ENCODE measurements around the gene GALNT11. TPM values are rescaled to one million over a fixed set of nuclear protein-coding genes. Genes with fewer than 3 reads are reported as not detected.

Gene GALNT11
- total and polyA plus RNA-seq, 11 donors, result 10.6 to 28.8 (median 22.0) TPM

- ATAC-seq (peak in 1 of 4 donors; percentile 45), DNase-seq (no peak)
- 78 to 88% (median 82%) methylated on average over 8 of the region's 8 CpGs for WGBS, 4 donors
- Histone ChIP-seq H3K27ac (no peak overlapping the region), H3K36me3 (no peaks in the 10 kb centered on the region), H3K4me3 (no peak overlapping the region), H3K4me1 (peaks cover 0 to 34% (median 10%) of the 10 kb centered on the region in 12 donors), H3K27me3 (no peaks in the 10 kb centered on the region), H3K9me3 (no peaks in the 10 kb centered on the region)
- intact Hi-C loops (cut with DNase I), result no loop called here
- no peak for TF ChIP-seq POLR2A (IDR thresholded peaks at IDR 0.05)
- TF ChIP-seq, protein P1, sequence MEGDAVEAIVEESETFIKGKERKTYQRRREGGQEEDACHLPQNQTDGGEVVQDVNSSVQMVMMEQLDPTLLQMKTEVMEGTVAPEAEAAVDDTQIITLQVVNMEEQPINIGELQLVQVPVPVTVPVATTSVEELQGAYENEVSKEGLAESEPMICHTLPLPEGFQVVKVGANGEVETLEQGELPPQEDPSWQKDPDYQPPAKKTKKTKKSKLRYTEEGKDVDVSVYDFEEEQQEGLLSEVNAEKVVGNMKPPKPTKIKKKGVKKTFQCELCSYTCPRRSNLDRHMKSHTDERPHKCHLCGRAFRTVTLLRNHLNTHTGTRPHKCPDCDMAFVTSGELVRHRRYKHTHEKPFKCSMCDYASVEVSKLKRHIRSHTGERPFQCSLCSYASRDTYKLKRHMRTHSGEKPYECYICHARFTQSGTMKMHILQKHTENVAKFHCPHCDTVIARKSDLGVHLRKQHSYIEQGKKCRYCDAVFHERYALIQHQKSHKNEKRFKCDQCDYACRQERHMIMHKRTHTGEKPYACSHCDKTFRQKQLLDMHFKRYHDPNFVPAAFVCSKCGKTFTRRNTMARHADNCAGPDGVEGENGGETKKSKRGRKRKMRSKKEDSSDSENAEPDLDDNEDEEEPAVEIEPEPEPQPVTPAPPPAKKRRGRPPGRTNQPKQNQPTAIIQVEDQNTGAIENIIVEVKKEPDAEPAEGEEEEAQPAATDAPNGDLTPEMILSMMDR (IDR thresholded peaks at IDR 0.05), result peak in 7 of 12 donors; percentile 22 to 46 (median 35)
These were observed 50.9 kb downstream of the GALNT11 start for GRCh38 chr7:152076324-152076821.

- Histone ChIP-seq H3K9me3 (no peaks in the 10 kb centered on the region), H3K4me3 (no peak overlapping the region), H3K36me3 (no peaks in the 10 kb centered on the region), H3K4me1 (peaks cover 0 to 29% (median 10%) of the 10 kb centered on the region in 12 donors), H3K27me3 (no peaks in the 10 kb centered on the region), H3K27ac (no peak overlapping the region)
- ATAC-seq (peak; percentile 44 to 56 (median 50)), DNase-seq (peak in 1 of 5 donors; percentile 36)
- intact Hi-C loops (cut with DNase I), result no loop called here
- TF ChIP-seq, protein P1 (IDR thresholded peaks at IDR 0.05), result no peak
- TF ChIP-seq POLR2A (IDR thresholded peaks at IDR 0.05), result no peak
- 84 to 90% (median 87%) methylated on average over 8 of the region's 8 CpGs for WGBS, 4 donors
These were observed 51.8 kb downstream of the GALNT11 start for GRCh38 chr7:152076940-152077933.

GRCh38 chr7:152078025-152078424, 52.6 kb downstream of the GALNT11 start:
- Histone ChIP-seq H3K27me3 (no peaks in the 10 kb centered on the region), H3K27ac (no peak overlapping the region), H3K4me3 (no peak overlapping the region), H3K9me3 (no peaks in the 10 kb centered on the region), H3K36me3 (no peaks in the 10 kb centered on the region), H3K4me1 (peaks cover 0 to 22% (median 13%) of the 10 kb centered on the region in 12 donors)
- ATAC-seq (no peak), DNase-seq (no peak)
- intact Hi-C loops (cut with DNase I), result no loop called here
- TF ChIP-seq, protein P1 (IDR thresholded peaks at IDR 0.05), result no peak
- TF ChIP-seq POLR2A (IDR thresholded peaks at IDR 0.05), result no peak
- 79 to 90% (median 87%) methylated on average over 6 of the region's 6 CpGs for WGBS, 4 donors

- WGBS, 4 donors, result 80 to 84% (median 81%) methylated on average over 3 of the region's 3 CpGs
- ATAC-seq (no peak), DNase-seq (no peak)
- Histone ChIP-seq H3K27ac (no peak overlapping the region), H3K4me1 (peaks cover 0 to 22% (median 15%) of the 10 kb centered on the region in 12 donors), H3K36me3 (no peaks in the 10 kb centered on the region), H3K9me3 (no peaks in the 10 kb centered on the region), H3K27me3 (no peaks in the 10 kb centered on the region), H3K4me3 (no peak overlapping the region)
- TF ChIP-seq, protein P1 (IDR thresholded peaks at IDR 0.05), result no peak
- no peak for TF ChIP-seq POLR2A (IDR thresholded peaks at IDR 0.05)
- intact Hi-C loops (cut with DNase I), result no loop called here
These were observed 53.3 kb downstream of the GALNT11 start for GRCh38 chr7:152078786-152079185.

Data from heart left ventricle (tissue), 16 donors.